ENCODE measurements around the gene WWP2. TPM values are rescaled to one million over a fixed set of nuclear protein-coding genes. Genes with fewer than 3 reads are reported as not detected.
"Not testable (repeated sequence)": the region's sequence is repeated elsewhere in the genome, so short reads cannot be mapped to it uniquely, and the experiment has no call there.

WWP2 gene
- total RNA-seq, 3 donors from 2014 or later (not counting 1 experiment from before 2014, with no cell fraction given) = 72.8 to 95.6 (median 81.6) TPM

- no peaks in the 10 kb centered on the region for H3K4me1 ChIP-seq (ENCODE audit: control insufficient read depth, insufficient read depth, low read length)
- intact Hi-C loops (cut with micrococcal nuclease) = no loop called here
- Mint-ChIP-seq H3K9me3 (no peaks in the 10 kb centered on the region), H3K27ac (no peak overlapping the region), H3K36me3 (no peaks in the 10 kb centered on the region), H3K4me3 (no peak overlapping the region), H3K27me3 (ENCODE audit: low read depth in 2 of 2) (no peaks in the 10 kb centered on the region), H3K4me1 (peaks cover 12 to 47% of the 10 kb centered on the region in 2 donors)
- H3K36me3 ChIP-seq (ENCODE audit: control insufficient read depth, insufficient read depth, low read length) = peaks cover 17% of the 10 kb centered on the region
- TF ChIP-seq CTCF (IDR thresholded peaks at IDR 0.05) = no peak
- H3K9me3 ChIP-seq (ENCODE audit: control insufficient read depth, insufficient read depth, low read length) = no peaks in the 10 kb centered on the region
- DNase-seq (no peak), ATAC-seq (no peak)
- H3K4me3 ChIP-seq (ENCODE audit: low read length) = no peak overlapping the region
- no peak overlapping the region for H3K27ac ChIP-seq (ENCODE audit: low read length)
- no peaks in the 10 kb centered on the region for H3K27me3 ChIP-seq (ENCODE audit: control insufficient read depth, insufficient read depth, low read length)
- WGBS (ENCODE audit: insufficient coverage) = 88% methylated on average over 4 of the region's 4 CpGs
Measured at GRCh38 chr16:69852815-69853214, 90.7 kb downstream of the WWP2 start.

- no peaks in the 10 kb centered on the region for H3K9me3 ChIP-seq (ENCODE audit: control insufficient read depth, insufficient read depth, low read length)
- no peak overlapping the region for H3K27ac ChIP-seq (ENCODE audit: low read length)
- no peaks in the 10 kb centered on the region for H3K27me3 ChIP-seq (ENCODE audit: control insufficient read depth, insufficient read depth, low read length)
- WGBS (ENCODE audit: insufficient coverage) = 97% methylated on average over 6 of the region's 6 CpGs
- ATAC-seq = no peak
- H3K36me3 Mint-ChIP-seq = peaks cover 2% of the 10 kb centered on the region
- no peak overlapping the region for H3K4me3 Mint-ChIP-seq
- intact Hi-C loops (cut with micrococcal nuclease) = no loop called here
- H3K4me1 ChIP-seq (ENCODE audit: control insufficient read depth, insufficient read depth, low read length) = no peaks in the 10 kb centered on the region
- H3K4me1 Mint-ChIP-seq = peaks cover 14 to 43% of the 10 kb centered on the region in 2 donors
- no peaks in the 10 kb centered on the region for H3K9me3 Mint-ChIP-seq
- H3K4me3 ChIP-seq (ENCODE audit: low read length) = no peak overlapping the region
- no peak for DNase-seq
- peak overlapping the region in 1 of 2 donors; percentile 2 for H3K27ac Mint-ChIP-seq
- H3K36me3 ChIP-seq (ENCODE audit: control insufficient read depth, insufficient read depth, low read length) = peaks cover 19% of the 10 kb centered on the region
- no peaks in the 10 kb centered on the region for H3K27me3 Mint-ChIP-seq (ENCODE audit: low read depth in 2 of 2)
- no peak for TF ChIP-seq CTCF (IDR thresholded peaks at IDR 0.05)
Measured at GRCh38 chr16:69853481-69853880, 91.3 kb downstream of the WWP2 start.

- H3K9me3 Mint-ChIP-seq; H3K4me3 Mint-ChIP-seq; H3K27me3 ChIP-seq (ENCODE audit: control insufficient read depth, insufficient read depth, low read length); intact Hi-C loops (cut with micrococcal nuclease); H3K36me3 Mint-ChIP-seq; H3K27ac Mint-ChIP-seq; H3K4me1 ChIP-seq (ENCODE audit: control insufficient read depth, insufficient read depth, low read length); DNase-seq; ATAC-seq; H3K4me3 ChIP-seq (ENCODE audit: low read length); H3K27ac ChIP-seq (ENCODE audit: low read length); H3K27me3 Mint-ChIP-seq (ENCODE audit: low read depth in 2 of 2); H3K9me3 ChIP-seq (ENCODE audit: control insufficient read depth, insufficient read depth, low read length): not testable (repeated sequence)
- H3K4me1 Mint-ChIP-seq = peaks cover 19 to 39% of the 10 kb centered on the region in 2 donors
- WGBS (ENCODE audit: insufficient coverage) = 97% methylated on average over 3 of the region's 5 CpGs
- H3K36me3 ChIP-seq (ENCODE audit: control insufficient read depth, insufficient read depth, low read length) = peaks cover 26% of the 10 kb centered on the region
Measured at GRCh38 chr16:69854776-69855175, 92.6 kb downstream of the WWP2 start.

- H3K4me1 Mint-ChIP-seq = peaks cover 22 to 34% of the 10 kb centered on the region in 2 donors
- 98% methylated on average over 2 of the region's 2 CpGs for WGBS (ENCODE audit: insufficient coverage)
- H3K27ac Mint-ChIP-seq = peak overlapping the region in 1 of 2 donors; percentile 27
- no peak for ATAC-seq
- Histone ChIP-seq H3K36me3 (ENCODE audit: control insufficient read depth, insufficient read depth, low read length) (peaks cover 28% of the 10 kb centered on the region), H3K4me1 (ENCODE audit: control insufficient read depth, insufficient read depth, low read length) (no peaks in the 10 kb centered on the region), H3K9me3 (ENCODE audit: control insufficient read depth, insufficient read depth, low read length) (no peaks in the 10 kb centered on the region), H3K4me3 (ENCODE audit: low read length) (no peak overlapping the region), H3K27ac (ENCODE audit: low read length) (no peak overlapping the region), H3K27me3 (ENCODE audit: control insufficient read depth, insufficient read depth, low read length) (no peaks in the 10 kb centered on the region)
- H3K36me3 Mint-ChIP-seq = peaks cover 7% of the 10 kb centered on the region
- TF ChIP-seq CTCF (IDR thresholded peaks at IDR 0.05) = no peak
- intact Hi-C loops (cut with micrococcal nuclease) = no loop called here
- no peaks in the 10 kb centered on the region for H3K9me3 Mint-ChIP-seq
- DNase-seq = no peak
- no peak overlapping the region for H3K4me3 Mint-ChIP-seq
- no peaks in the 10 kb centered on the region for H3K27me3 Mint-ChIP-seq (ENCODE audit: low read depth in 2 of 2)
Measured at GRCh38 chr16:69855592-69855991, 93.5 kb downstream of the WWP2 start.
